VCaP (cell line): ENCODE data around the gene LRIG3.

Experiments used
- H3K27ac ChIP-seq: fragments of 450-650 bp; 2 replicates; pipeline ENCODE4 v1.5.1; 2017
- TF ChIP-seq, protein P1 (sequence below): fragments of 450-650 bp; conservative IDR thresholded peaks from 2 replicates; pipeline ENCODE4 v1.5.1; 2017; ENCODE audit warnings: mild to moderate bottlenecking, moderate library complexity

The LRIG3 gene

DNA sequence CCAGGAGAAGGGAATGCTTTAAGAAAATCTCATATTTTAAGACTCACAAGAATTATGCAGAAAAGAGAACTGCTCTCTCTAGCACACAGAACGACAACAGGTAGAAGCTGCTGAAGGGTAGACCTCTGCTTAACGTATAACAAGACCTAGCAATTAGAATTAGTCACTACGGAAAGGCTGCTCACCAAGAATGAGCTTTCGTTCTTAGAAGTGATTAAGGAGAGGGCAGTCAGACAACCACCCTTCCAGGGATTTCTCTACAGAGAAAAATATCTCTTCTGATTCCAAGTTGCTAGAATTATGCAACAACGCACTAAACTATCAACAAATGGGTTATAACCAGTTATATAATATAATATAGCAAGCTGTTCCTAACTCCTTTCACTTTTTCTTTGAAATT is 18.6 kb downstream of the LRIG3 start:
- TF ChIP-seq, protein P1, sequence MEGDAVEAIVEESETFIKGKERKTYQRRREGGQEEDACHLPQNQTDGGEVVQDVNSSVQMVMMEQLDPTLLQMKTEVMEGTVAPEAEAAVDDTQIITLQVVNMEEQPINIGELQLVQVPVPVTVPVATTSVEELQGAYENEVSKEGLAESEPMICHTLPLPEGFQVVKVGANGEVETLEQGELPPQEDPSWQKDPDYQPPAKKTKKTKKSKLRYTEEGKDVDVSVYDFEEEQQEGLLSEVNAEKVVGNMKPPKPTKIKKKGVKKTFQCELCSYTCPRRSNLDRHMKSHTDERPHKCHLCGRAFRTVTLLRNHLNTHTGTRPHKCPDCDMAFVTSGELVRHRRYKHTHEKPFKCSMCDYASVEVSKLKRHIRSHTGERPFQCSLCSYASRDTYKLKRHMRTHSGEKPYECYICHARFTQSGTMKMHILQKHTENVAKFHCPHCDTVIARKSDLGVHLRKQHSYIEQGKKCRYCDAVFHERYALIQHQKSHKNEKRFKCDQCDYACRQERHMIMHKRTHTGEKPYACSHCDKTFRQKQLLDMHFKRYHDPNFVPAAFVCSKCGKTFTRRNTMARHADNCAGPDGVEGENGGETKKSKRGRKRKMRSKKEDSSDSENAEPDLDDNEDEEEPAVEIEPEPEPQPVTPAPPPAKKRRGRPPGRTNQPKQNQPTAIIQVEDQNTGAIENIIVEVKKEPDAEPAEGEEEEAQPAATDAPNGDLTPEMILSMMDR: no peak

DNA sequence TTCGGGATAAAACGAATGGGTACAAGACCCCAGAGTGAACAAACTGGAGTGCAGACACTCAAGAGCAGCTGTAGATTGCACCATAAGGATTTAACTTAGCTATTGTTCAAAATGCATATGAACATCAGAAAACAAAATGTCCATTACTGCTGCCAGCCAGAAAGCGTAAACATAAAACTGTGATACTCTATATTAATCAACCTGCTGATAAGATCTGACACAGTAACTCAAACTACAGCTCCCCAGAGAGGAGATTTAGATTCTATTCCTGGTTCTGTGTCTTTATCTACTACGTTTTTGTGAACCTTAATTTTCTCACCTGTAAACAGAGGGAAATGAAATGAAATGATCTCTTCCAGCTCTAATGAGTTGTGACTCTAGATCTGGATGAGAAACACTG is 22.3 kb downstream of the LRIG3 start:
- TF ChIP-seq, protein P1: no peak
- H3K27ac ChIP-seq: peak overlapping the region; percentile 84

More for the DNA sequence above, 18.6 kb downstream of the LRIG3 start:
- H3K27ac ChIP-seq: no peak overlapping the region

DNA sequence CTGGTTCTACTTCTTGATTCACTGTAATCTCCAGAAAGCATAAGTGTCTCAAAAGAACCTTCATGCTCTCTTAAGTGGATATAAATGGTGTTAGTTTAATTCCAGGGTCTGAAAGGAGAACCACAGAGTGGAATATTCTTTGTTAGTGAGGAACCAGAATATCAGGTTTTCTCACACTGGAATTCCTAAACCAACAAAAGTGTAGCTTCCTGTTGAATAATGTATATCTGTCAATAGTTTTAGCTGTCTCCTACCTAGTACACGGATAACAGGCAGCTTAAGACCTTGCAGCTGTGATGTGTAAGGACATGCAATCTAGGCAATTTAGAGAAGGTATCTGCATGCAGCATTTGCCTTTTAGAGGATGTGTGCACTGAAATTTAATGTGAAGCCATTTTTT is 24.0 kb downstream of the LRIG3 start:
- TF ChIP-seq, protein P1: no peak

DNA sequence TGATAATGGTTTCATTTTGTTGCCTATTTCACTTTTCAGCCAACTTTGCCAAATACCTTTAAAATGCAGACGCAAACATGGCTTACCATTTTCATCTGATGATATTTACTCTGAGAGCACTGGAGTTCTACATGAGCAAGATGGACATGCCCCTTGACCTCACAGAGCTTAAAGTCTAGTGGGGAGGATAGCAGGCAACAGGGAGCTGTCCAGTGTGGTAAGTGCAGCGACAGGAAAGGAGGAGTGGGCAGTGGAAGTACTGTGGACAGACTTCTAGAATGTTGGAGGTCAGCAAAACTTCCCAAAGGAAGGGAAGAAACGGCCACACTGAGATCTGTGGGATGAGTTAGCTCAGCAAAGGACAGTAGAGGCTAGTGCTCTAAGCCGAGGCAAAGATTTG is 25.3 kb downstream of the LRIG3 start:
- peak overlapping the region; percentile 84 for H3K27ac ChIP-seq
- TF ChIP-seq, protein P1: no peak

More for the DNA sequence above, 24.0 kb downstream of the LRIG3 start:
- peak overlapping the region; percentile 84 for H3K27ac ChIP-seq

DNA sequence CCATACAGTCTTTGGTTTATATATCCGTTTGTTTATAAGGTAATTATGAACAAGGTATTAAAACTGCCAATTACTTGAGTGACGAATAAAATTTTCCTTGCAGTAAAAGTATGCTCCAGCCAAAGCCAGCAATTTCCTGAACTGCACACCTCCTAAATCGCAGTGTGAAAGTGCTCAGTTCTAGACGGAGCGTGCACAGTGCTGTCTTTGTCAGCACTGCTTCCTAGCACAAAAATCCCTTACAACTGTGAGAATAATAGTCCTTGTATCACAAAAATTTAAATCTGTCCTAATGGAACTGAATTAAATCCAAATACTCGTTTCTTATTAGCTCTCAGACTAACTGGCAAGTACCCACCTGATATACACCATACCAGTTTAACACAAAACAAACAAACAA is 26.3 kb downstream of the LRIG3 start:
- TF ChIP-seq, protein P1: no peak
- peak overlapping the region; percentile 84 for H3K27ac ChIP-seq

DNA sequence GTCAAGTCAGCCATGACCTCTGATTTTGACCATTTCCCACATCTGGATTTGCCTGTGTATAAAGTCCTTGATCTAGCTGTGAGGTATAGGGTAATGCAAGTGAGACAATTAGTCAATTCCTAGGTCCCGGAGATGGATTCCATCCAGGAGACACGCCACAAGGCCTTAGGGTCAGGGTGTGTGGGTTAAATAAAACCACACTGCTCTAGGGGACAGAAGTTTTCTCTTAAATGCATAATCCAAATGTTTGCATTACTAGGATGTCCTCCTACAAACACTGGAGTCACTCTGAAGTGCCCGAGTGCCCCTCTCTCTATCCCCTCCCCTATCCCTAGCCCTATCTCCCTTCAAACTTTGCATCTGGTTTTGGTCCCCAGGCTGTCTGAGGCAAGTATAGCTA is 26.8 kb downstream of the LRIG3 start:
- TF ChIP-seq, protein P1: no peak
- H3K27ac ChIP-seq: peak overlapping the region; percentile 84

DNA sequence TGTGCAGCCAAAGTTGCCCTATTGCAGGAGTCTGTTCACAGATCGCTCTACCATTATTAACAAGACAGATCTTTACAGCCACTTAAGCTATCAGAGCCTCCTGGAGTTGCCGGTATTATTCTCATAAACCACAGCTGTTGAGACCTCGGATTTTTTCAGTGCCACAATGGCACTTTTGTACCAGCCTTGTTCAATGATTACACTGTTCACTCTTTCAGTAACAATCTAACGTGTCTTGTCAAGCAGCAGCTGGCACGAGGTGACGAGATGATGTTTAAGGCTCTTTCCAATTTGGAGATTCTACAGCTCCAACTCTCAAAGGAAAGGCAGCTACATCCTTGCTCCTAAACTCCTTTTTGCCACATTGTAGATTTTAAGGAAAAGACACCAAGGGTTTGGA is 30.7 kb downstream of the LRIG3 start:
- TF ChIP-seq, protein P1: no peak
- peak overlapping the region; percentile 72 for H3K27ac ChIP-seq
